Neural progenitor cell (in vitro differentiated cells): ENCODE data around the gene SPTLC1.

ENCODE experiments used
- CTCF ChIP-seq: fragments of 200-600 bp; sonication (generic); IDR thresholded peaks from 2 replicates; pipeline ENCODE4 v1.5.1; 2017; ENCODE audit warnings: antibody characterized with exemption, mild to moderate bottlenecking
- EZH2 ChIP-seq: fragments of 200-600 bp; sonication (generic); IDR thresholded peaks from 2 replicates; pipeline ENCODE4 v1.6.1; 2017; ENCODE audit warnings: antibody characterized with exemption, mild to moderate bottlenecking, moderate library complexity

GRCh38 chr9:92010705-92011536, 104.3 kb downstream of the SPTLC1 start:
- no peak for TF ChIP-seq CTCF
- TF ChIP-seq EZH2: no peak
